Activated gamma-delta T cell (primary cell): ENCODE data around the gene SHOX.
"Not testable (repeated sequence)": the region's sequence is repeated elsewhere in the genome, so short reads cannot be mapped to it uniquely, and the experiment has no call there.

Experiments
- DNase-seq: peaks from one replicate; lab custom pipeline; 2025; lab: John Stamatoyannopoulos, UW
- total RNA-seq, 2 donors: gene quantifications; one replicate each; lab custom pipeline; 2026; lab: John Stamatoyannopoulos, UW

SHOX gene
- total RNA-seq, result 0 reads per million in 2 donors

GRCh38 chrX:630612-631496 is at the start of gene SHOX:
TSS of gene SHOX (plus strand) at chrX:630791. CDS start at chrX:630898, 107 bp downstream.
- DNase-seq, result no peak

- no peak for DNase-seq
Measured at GRCh38 chrX:581066-581465, 49.5 kb upstream of the SHOX start.

GRCh38 chrX:581720-582298 is 48.8 kb upstream of the SHOX start:
- DNase-seq, result no peak

- no peak for DNase-seq
Measured at GRCh38 chrX:584572-584971, 46.0 kb upstream of the SHOX start.

GRCh38 chrX:585115-585808 is 45.3 kb upstream of the SHOX start:
- DNase-seq, result no peak

GRCh38 chrX:586351-586750 is 44.2 kb upstream of the SHOX start:
- DNase-seq, result no peak

- not testable (repeated sequence) for DNase-seq
Measured at GRCh38 chrX:589261-589660, 41.3 kb upstream of the SHOX start.

GRCh38 chrX:590693-591404 is 39.7 kb upstream of the SHOX start:
- no peak for DNase-seq

- DNase-seq, result no peak
Measured at GRCh38 chrX:599837-600715, 30.5 kb upstream of the SHOX start.

GRCh38 chrX:603029-603428 is 27.6 kb upstream of the SHOX start:
- not testable (repeated sequence) for DNase-seq

GRCh38 chrX:604616-605015 is 26.0 kb upstream of the SHOX start:
- DNase-seq, result not testable (repeated sequence)

GRCh38 chrX:608088-608487 is 22.5 kb upstream of the SHOX start:
- DNase-seq, result not testable (repeated sequence)

GRCh38 chrX:614136-614535 is 16.5 kb upstream of the SHOX start:
- DNase-seq, result no peak

GRCh38 chrX:617401-617800 is 13.2 kb upstream of the SHOX start:
- no peak for DNase-seq

GRCh38 chrX:617891-618290 is 12.7 kb upstream of the SHOX start:
- DNase-seq, result no peak

GRCh38 chrX:618304-618703 is 12.3 kb upstream of the SHOX start:
- DNase-seq, result not testable (repeated sequence)

GRCh38 chrX:618761-619450 is 11.7 kb upstream of the SHOX start:
- no peak for DNase-seq

- no peak for DNase-seq
Measured at GRCh38 chrX:619451-619811, 11.2 kb upstream of the SHOX start.

GRCh38 chrX:619812-620531 is 10.6 kb upstream of the SHOX start:
- DNase-seq, result no peak
